Fibroblast of pulmonary artery (primary cell): ENCODE measurements around the gene ZMIZ1.
A peak's percentile ranks its signal among the peaks of the same experiment; 100 is the strongest.

Source experiments
- DNase-seq: peaks from one replicate; pipeline ENCODE4 v3.0.0-alpha.2; 2010; ENCODE audit warnings: low read depth
- H3K4me3 ChIP-seq: replicated peaks from 2 replicates; pipeline ENCODE4 v1.5.1; 2011; ENCODE audit warnings: low read depth, mild to moderate bottlenecking, control low read depth, low read length, moderate library complexity
- TF ChIP-seq, protein P1 (sequence below): IDR thresholded peaks from 2 replicates; pipeline ENCODE4 v1.5.1; 2011; ENCODE audit warnings: mild to moderate bottlenecking, control low read depth, low read length, inconsistent platforms; ENCODE audit errors: missing control alignments

Gene ZMIZ1

DNA sequence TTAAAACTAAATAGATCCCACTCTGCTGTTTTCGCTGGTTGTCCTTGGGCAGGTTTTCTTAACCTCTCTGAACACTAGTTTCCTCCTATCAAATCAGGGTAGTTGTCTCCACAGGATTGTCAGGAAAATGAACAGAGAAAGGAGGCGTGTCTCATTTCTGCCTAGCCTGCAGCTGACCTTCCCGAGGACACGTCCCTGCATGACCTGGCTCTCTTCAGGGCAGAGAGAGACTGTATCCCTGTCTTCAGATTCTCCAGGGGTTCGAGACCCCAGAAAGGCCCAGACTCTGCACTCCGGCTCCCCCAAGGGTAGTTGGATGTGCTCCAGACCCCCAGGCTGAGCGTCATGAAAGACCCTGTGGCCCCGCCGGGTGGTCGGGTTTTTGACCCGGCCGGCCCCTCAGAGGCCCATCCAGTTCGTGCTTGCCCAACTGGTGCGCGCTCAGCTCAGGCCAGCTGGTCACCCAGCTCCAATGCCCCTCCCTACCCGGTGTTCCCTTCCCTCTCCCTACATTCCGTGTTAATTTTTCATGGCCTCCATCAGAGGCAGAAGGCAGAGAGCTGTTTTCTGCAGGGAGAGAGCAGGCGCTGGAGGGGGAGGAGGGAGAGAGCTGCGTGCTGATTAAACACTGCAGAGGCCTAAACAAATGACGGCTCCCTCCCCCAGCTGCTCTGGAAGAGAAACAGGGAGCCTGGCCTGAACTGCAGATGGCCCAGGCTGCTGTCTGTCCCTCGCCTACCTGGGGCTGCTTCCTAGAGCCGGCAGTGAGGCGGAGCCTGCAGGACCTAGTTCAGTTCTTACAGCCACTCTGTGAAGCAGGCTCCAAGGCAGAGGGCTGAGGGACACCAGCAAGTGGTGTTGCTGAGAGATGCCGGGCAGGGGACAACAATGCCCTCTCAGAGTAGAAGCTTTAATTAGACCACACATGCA, 192.3 kb downstream of the ZMIZ1 start:
- TF ChIP-seq, protein P1, sequence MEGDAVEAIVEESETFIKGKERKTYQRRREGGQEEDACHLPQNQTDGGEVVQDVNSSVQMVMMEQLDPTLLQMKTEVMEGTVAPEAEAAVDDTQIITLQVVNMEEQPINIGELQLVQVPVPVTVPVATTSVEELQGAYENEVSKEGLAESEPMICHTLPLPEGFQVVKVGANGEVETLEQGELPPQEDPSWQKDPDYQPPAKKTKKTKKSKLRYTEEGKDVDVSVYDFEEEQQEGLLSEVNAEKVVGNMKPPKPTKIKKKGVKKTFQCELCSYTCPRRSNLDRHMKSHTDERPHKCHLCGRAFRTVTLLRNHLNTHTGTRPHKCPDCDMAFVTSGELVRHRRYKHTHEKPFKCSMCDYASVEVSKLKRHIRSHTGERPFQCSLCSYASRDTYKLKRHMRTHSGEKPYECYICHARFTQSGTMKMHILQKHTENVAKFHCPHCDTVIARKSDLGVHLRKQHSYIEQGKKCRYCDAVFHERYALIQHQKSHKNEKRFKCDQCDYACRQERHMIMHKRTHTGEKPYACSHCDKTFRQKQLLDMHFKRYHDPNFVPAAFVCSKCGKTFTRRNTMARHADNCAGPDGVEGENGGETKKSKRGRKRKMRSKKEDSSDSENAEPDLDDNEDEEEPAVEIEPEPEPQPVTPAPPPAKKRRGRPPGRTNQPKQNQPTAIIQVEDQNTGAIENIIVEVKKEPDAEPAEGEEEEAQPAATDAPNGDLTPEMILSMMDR = no peak
- DNase-seq = peak; percentile 30
- H3K4me3 ChIP-seq = no peak overlapping the region

DNA sequence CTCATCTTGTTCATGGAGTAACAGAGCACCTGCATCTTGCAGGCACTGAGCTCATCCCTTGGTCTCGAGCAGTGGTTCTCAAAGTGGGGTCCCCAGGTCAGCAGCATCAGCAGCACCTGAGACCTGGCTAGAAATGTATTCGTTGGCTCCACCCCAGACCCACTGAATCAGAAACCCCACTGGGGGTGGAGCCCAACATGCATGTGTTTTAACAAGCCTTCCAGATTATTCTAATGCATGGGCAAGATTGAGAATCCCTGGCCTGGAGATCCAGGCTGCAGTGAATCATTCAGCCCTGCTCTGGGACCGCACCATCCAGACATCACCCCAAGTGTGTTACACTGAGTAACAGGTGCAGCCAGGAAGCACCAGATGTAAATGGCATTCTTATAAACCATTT, 193.4 kb downstream of the ZMIZ1 start:
- no peak for DNase-seq
- no peak overlapping the region for H3K4me3 ChIP-seq
- TF ChIP-seq, protein P1 = no peak

DNA sequence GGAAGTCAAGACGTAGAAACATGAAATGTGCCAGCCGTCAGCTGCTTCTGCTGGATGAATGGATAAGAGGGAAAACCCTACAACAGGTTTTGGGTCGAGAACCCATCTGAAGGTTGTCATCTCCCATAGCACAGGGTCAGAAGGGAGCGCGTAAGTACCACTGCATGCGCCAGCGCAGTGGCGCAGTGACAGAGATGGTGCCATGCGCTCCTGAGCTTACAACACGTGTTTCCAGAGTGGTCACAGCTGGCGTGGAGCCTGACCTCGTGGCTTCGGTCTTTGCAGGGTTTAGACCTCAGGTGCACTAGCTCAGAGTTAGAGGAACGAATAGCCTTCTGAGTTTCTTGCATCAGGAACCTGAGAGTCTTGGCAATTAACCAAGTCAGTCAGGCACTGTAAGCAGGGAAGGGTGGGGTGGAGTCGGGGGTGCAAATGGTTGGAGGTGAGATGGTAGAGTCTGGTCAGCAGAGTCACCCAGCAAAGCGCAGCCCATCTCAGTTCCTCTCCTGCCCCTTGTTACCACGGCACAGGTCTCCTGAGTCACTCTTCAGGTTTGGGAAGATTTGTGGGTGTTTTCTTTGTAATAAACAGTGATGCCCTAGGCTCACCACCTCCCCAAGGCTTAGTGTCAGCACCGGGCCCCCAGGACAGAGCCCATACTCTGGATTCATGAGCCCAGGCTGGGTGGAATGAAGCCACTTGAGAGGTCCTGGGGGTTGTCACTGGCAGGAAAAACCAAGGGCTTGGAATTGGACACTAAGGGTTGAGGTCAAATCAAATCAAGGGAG, 194.4 kb downstream of the ZMIZ1 start:
- DNase-seq = no peak
- TF ChIP-seq, protein P1 = no peak
- H3K4me3 ChIP-seq = no peak overlapping the region

DNA sequence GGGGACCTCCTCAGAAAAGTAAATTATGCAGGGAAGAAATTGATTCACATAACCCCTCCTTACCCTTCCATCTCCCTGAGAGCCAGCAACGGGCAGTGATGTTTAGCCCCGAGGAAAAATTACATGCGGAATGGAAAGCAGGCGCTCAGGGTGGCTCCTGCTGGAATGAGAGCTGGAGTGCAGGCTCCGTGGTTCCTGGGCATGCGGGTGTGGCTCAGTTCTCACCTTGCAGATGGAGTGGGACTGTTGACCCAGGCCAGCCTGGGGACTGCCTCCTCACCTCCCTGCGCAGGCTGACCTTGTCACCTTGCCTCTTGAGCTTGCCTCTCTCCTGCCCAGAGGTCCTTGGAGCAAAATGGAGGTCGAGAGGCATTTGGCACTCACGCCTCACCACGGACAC, 195.2 kb downstream of the ZMIZ1 start:
- DNase-seq = no peak
- TF ChIP-seq, protein P1 = no peak
- H3K4me3 ChIP-seq = no peak overlapping the region

DNA sequence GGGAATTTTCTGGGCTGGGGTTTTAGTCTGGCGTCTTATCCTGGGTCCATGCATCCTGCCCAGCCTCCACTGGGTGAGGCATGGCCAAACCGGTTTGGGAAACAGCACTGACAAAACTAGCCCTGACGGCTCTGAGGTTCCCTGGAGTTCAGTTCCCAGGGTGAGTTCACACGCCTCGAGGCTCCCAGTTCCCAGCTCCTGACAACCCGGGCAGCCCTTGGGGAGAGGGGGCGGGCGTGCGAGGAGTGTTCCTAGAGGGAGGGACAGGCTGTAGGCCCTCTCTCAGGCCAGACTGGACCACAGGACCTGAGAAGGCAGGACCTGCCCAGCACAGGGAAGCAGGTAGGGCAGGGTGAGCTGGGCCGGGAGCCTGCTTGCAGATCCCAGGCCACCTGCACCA, 196.2 kb downstream of the ZMIZ1 start:
- no peak overlapping the region for H3K4me3 ChIP-seq
- TF ChIP-seq, protein P1 = no peak
- DNase-seq = no peak

DNA sequence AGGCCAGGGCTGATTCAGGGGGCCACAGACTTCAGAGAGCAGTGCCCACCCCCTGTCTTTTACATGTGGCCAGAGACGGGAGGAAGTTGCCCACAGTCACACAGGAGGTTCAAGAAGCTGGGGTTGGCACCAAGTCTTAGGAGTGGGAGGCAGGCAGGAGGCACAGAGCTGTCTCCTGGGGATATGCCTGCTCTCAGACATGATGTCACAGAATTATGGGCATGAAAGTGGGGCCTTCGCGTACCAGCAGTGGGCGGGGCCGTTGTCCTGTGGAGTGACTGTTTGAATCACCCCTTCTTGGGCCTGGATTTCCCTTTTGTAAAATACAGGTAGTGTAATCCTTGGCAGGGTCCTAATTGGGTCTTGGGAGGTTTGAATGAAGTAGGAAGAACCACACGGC, 197.3 kb downstream of the ZMIZ1 start:
- TF ChIP-seq, protein P1 = no peak
- peak; percentile 16 for DNase-seq
- no peak overlapping the region for H3K4me3 ChIP-seq
